HS-27A (cell line): ENCODE measurements around the gene BTF3.
A peak's percentile ranks its signal among the peaks of the same experiment; 100 is the strongest.
"Not testable (repeated sequence)": the region's sequence is repeated elsewhere in the genome, so short reads cannot be mapped to it uniquely, and the experiment has no call there.

Source experiments
- DNase-seq: peaks from one replicate; pipeline ENCODE4 v3.0.0-alpha.2; 2012; ENCODE audit warnings: low read depth, missing footprints

BTF3 gene

GRCh38 chr5:73498057-73498992, at the start of gene BTF3:
Gene BTF3 (plus strand): TSS chr5:73498442. CDS start chr5:73498668, 226 bp downstream.
- DNase-seq, result peak; percentile 73

GRCh38 chr5:73448463-73449136, 49.6 kb upstream of the BTF3 start, which contains the start of gene FOXD1:
Gene FOXD1 (minus strand): TSS chr5:73448777. CDS start chr5:73448362, 415 bp downstream.
- DNase-seq, result peak; percentile 74

GRCh38 chr5:73450137-73450536, 48.1 kb upstream of the BTF3 start:
- DNase-seq, result no peak

GRCh38 chr5:73450672-73451223, 47.5 kb upstream of the BTF3 start:
- no peak for DNase-seq

GRCh38 chr5:73451224-73452130, 46.8 kb upstream of the BTF3 start:
- DNase-seq, result no peak

GRCh38 chr5:73452215-73452614, 46.0 kb upstream of the BTF3 start:
- no peak for DNase-seq

- DNase-seq, result no peak
Measured at GRCh38 chr5:73454379-73455036, 43.7 kb upstream of the BTF3 start.

- DNase-seq, result not testable (repeated sequence)
Measured at GRCh38 chr5:73456462-73456861, 41.8 kb upstream of the BTF3 start.

GRCh38 chr5:73459366-73459765, 38.9 kb upstream of the BTF3 start:
- no peak for DNase-seq

- DNase-seq, result no peak
Measured at GRCh38 chr5:73460133-73460532, 38.1 kb upstream of the BTF3 start.

- no peak for DNase-seq
Measured at GRCh38 chr5:73464016-73464745, 34.1 kb upstream of the BTF3 start.

GRCh38 chr5:73468638-73469037, 29.6 kb upstream of the BTF3 start:
- not testable (repeated sequence) for DNase-seq

GRCh38 chr5:73469878-73470277, 28.4 kb upstream of the BTF3 start:
- no peak for DNase-seq

- DNase-seq, result no peak
Measured at GRCh38 chr5:73471654-73472053, 26.6 kb upstream of the BTF3 start.

- DNase-seq, result no peak
Measured at GRCh38 chr5:73472116-73472515, 26.1 kb upstream of the BTF3 start.

- no peak for DNase-seq
Measured at GRCh38 chr5:73480500-73480899, 17.7 kb upstream of the BTF3 start.

- no peak for DNase-seq
Measured at GRCh38 chr5:73482383-73483136, 15.7 kb upstream of the BTF3 start.

- DNase-seq, result no peak
Measured at GRCh38 chr5:73483676-73484075, 14.6 kb upstream of the BTF3 start.

- no peak for DNase-seq
Measured at GRCh38 chr5:73484511-73484910, 13.7 kb upstream of the BTF3 start.

- DNase-seq, result no peak
Measured at GRCh38 chr5:73485715-73486114, 12.5 kb upstream of the BTF3 start.
